GM12891 (cell line): ENCODE data around the gene GAREM1.

Experiments
- POLR2AphosphoS5 ChIP-seq: IDR thresholded peaks from 2 replicates; pipeline ENCODE4 v1.6.1; 2011; ENCODE audit warnings: low read depth, low read length, control low read depth
- TAF1 ChIP-seq: IDR thresholded peaks from 2 replicates; pipeline ENCODE4 v1.6.1; 2011; ENCODE audit warnings: low read depth, low read length, control low read depth

DNA sequence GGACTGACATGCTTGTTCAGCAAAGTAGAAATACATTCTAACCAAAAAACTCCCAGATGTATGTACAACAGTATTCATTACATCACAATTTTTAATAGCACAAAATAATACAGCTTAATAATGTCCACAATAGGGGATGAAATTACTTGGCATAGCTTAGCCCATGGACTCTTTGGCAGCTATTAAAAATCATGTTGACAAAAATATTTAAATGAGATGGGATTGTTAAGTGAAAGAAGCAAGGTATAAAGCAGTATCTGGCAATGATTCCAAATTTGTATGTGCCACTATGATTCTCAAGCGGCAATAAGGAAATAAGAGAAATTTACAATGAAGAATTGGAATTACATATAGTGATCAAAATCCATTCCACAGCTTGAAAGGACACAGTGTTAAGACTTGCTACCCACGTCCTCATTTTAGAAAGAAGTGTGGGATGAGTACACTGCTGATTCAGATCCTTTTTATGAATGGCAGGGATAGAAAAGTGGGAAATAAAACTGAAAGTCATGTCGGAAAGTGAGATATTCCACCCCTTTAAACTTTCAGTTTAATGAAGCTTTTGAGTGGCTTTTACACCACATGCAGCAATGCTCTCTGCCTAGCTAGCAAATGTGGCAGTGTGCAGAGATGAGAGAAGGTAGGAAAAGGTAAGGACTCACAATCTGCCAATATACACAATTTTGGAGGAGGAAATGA lies 2.4 kb downstream of the GAREM1 start:
- TF ChIP-seq POLR2AphosphoS5 (no peak), TAF1 (no peak)
